ENCODE data around the gene CLEC2L. TPM values are rescaled to one million over a fixed set of nuclear protein-coding genes. Genes with fewer than 3 reads are reported as not detected.

CLEC2L gene
- total RNA-seq, 3 donors from 2014 or later (not counting 1 experiment from before 2014, with no cell fraction given), result 0.71 TPM; not detected in 2

DNA sequence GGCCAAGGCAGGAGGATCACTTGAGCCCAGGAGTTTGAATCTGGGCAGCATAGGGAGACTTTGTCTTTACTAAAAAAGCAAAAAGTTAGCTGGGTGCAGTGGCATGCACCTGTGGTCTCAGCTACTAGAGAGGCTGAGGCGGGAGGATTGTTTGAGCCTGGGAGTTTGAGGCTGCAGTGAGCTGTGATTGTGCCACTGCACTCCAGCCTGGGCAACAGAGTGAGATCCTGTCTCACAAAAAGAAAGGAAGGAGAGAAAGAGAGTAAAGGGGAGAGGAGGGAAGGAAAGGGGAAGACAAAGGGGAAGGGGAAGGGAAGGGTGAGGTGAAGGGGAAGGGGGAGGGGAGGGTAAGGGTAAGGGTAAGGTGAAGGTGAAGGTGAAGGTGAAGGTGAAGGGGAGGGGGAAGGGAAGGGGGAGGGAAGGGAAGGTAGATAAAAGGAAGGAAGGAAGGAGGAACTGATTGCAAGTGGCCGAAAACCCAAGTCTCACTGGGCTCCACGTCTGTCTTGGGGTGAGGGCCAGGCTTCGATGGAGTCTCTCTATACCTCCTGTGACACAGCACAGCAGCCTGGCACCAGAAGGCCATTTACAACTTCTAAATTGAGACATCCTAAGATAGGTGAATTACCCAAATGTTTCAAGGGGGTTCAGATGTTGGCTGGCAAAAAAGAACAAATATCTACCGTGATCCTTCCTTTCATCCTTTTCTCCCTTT, 36.0 kb upstream of the CLEC2L start:
- H3K9me3 Mint-ChIP-seq, result no peaks in the 10 kb centered on the region
- H3K27me3 Mint-ChIP-seq (ENCODE audit: low read depth in 2 of 2), result peaks cover 10 to 29% of the 10 kb centered on the region in 2 donors
- no peak overlapping the region for H3K4me3 ChIP-seq (ENCODE audit: low read length)

GRCh38 chr7:139488810-139489209, 34.7 kb upstream of the CLEC2L start:
- Histone ChIP-seq H3K4me1 (ENCODE audit: control insufficient read depth, insufficient read depth, low read length) (peaks cover 4% of the 10 kb centered on the region), H3K9me3 (ENCODE audit: control insufficient read depth, insufficient read depth, low read length) (peaks cover 6% of the 10 kb centered on the region), H3K27ac (ENCODE audit: low read length) (no peak overlapping the region), H3K4me3 (ENCODE audit: low read length) (no peak overlapping the region), H3K36me3 (ENCODE audit: control insufficient read depth, insufficient read depth, low read length) (no peaks in the 10 kb centered on the region), H3K27me3 (ENCODE audit: control insufficient read depth, insufficient read depth, low read length) (peaks cover 5% of the 10 kb centered on the region)
- Mint-ChIP-seq H3K36me3 (no peaks in the 10 kb centered on the region), H3K27me3 (ENCODE audit: low read depth in 2 of 2) (peaks cover 10 to 29% of the 10 kb centered on the region in 2 donors), H3K27ac (no peak overlapping the region), H3K4me1 (no peaks in the 10 kb centered on the region), H3K4me3 (no peak overlapping the region), H3K9me3 (peaks cover 0 to 2% of the 10 kb centered on the region in 2 donors)
- no peak for DNase-seq
- no peak for TF ChIP-seq CTCF (IDR thresholded peaks at IDR 0.05)
- ATAC-seq, result no peak
- intact Hi-C loops (cut with micrococcal nuclease), result no loop called here
- WGBS (ENCODE audit: insufficient coverage), result 83% methylated on average over 4 of the region's 4 CpGs

More for the DNA sequence above, 36.0 kb upstream of the CLEC2L start:
- intact Hi-C loops (cut with micrococcal nuclease), result no loop called here
- Mint-ChIP-seq H3K27ac (no peak overlapping the region), H3K4me1 (no peaks in the 10 kb centered on the region), H3K4me3 (no peak overlapping the region), H3K36me3 (no peaks in the 10 kb centered on the region)
- peaks cover 10% of the 10 kb centered on the region for H3K4me1 ChIP-seq (ENCODE audit: control insufficient read depth, insufficient read depth, low read length)
- H3K9me3 ChIP-seq (ENCODE audit: control insufficient read depth, insufficient read depth, low read length), result peaks cover 6% of the 10 kb centered on the region
- H3K27me3 ChIP-seq (ENCODE audit: control insufficient read depth, insufficient read depth, low read length), result peaks cover 11% of the 10 kb centered on the region
- no peak for ATAC-seq
- no peaks in the 10 kb centered on the region for H3K36me3 ChIP-seq (ENCODE audit: control insufficient read depth, insufficient read depth, low read length)
- 81% methylated on average over 5 of the region's 5 CpGs for WGBS (ENCODE audit: insufficient coverage)
- no peak for DNase-seq
- no peak overlapping the region for H3K27ac ChIP-seq (ENCODE audit: low read length)
- no peak for TF ChIP-seq CTCF (IDR thresholded peaks at IDR 0.05)

GRCh38 chr7:139490130-139490529, 33.4 kb upstream of the CLEC2L start:
- Mint-ChIP-seq H3K9me3 (peaks cover 0 to 2% of the 10 kb centered on the region in 2 donors), H3K27me3 (ENCODE audit: low read depth in 2 of 2) (peaks cover 7 to 29% of the 10 kb centered on the region in 2 donors), H3K36me3 (no peaks in the 10 kb centered on the region), H3K4me3 (no peak overlapping the region), H3K4me1 (no peaks in the 10 kb centered on the region), H3K27ac (no peak overlapping the region)
- TF ChIP-seq CTCF (IDR thresholded peaks at IDR 0.05), result no peak
- ATAC-seq (no peak), DNase-seq (no peak)
- intact Hi-C loops (cut with micrococcal nuclease), result no loop called here
- Histone ChIP-seq H3K27ac (ENCODE audit: low read length) (no peak overlapping the region), H3K4me1 (ENCODE audit: control insufficient read depth, insufficient read depth, low read length) (peaks cover 3% of the 10 kb centered on the region), H3K27me3 (ENCODE audit: control insufficient read depth, insufficient read depth, low read length) (peaks cover 3% of the 10 kb centered on the region), H3K9me3 (ENCODE audit: control insufficient read depth, insufficient read depth, low read length) (peaks cover 6% of the 10 kb centered on the region), H3K4me3 (ENCODE audit: low read length) (no peak overlapping the region), H3K36me3 (ENCODE audit: control insufficient read depth, insufficient read depth, low read length) (no peaks in the 10 kb centered on the region)
- 84% methylated on average over 4 of the region's 5 CpGs for WGBS (ENCODE audit: insufficient coverage)

DNA sequence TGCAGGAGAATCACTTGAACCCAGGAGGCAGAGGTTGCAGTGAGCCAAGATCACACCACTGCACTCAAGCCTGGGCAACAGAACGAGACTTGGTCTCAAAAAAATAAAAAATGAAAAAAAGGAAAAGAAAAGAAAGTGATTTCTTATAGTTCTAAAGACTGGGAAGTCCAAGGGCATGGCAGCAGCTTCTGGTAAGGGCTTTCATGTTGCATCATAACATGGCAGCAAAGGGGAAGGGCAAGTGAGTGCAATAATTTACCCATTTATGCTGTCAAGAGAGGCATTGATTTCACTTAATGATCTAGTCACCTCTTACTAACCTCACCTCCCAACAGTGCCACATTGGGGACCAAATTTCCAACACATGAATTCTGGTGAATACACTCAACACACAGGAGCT, 31.2 kb upstream of the CLEC2L start:
- H3K27ac ChIP-seq (ENCODE audit: low read length), result no peak overlapping the region
- WGBS (ENCODE audit: insufficient coverage), result 92% methylated on average over 1 of the region's 1 CpG
- Mint-ChIP-seq H3K27me3 (ENCODE audit: low read depth in 2 of 2) (peaks cover 0 to 13% of the 10 kb centered on the region in 2 donors), H3K36me3 (no peaks in the 10 kb centered on the region), H3K9me3 (peaks cover 0 to 2% of the 10 kb centered on the region in 2 donors), H3K4me1 (no peaks in the 10 kb centered on the region), H3K27ac (no peak overlapping the region), H3K4me3 (no peak overlapping the region)
- peaks cover 9% of the 10 kb centered on the region for H3K4me1 ChIP-seq (ENCODE audit: control insufficient read depth, insufficient read depth, low read length)
- ATAC-seq (no peak), DNase-seq (no peak)
- intact Hi-C loops (cut with micrococcal nuclease), result no loop called here
- no peak for TF ChIP-seq CTCF (IDR thresholded peaks at IDR 0.05)
- H3K36me3 ChIP-seq (ENCODE audit: control insufficient read depth, insufficient read depth, low read length), result no peaks in the 10 kb centered on the region
- no peaks in the 10 kb centered on the region for H3K27me3 ChIP-seq (ENCODE audit: control insufficient read depth, insufficient read depth, low read length)
- no peak overlapping the region for H3K4me3 ChIP-seq (ENCODE audit: low read length)
- H3K9me3 ChIP-seq (ENCODE audit: control insufficient read depth, insufficient read depth, low read length), result peaks cover 6% of the 10 kb centered on the region

Measured in natural killer cell (primary cell).